Left kidney (tissue), 2 donors: ENCODE results near the gene DNAH8. TPM values are rescaled to one million over a fixed set of nuclear protein-coding genes. Genes with fewer than 3 reads are reported as not detected.

ENCODE experiments used
- DNase-seq: peaks from one replicate; pipeline ENCODE4 v3.0.0-alpha.2; 2013
- polyA plus RNA-seq: library from polyadenylated mRNA; unstranded; fragments of 120-200 nt; gene quantifications from one replicate; pipeline ENCODE4 v1.2.1, GENCODE V29; 2013; ENCODE audit not compliant: insufficient read length

DNAH8 gene
- polyA plus RNA-seq, 1 donor, result 0.90 TPM

- DNase-seq, result no peak
Observed at GRCh38 chr6:39018103-39018502, 303.0 kb downstream of the DNAH8 start.

GRCh38 chr6:39020136-39020535 lies 305.0 kb downstream of the DNAH8 start:
- DNase-seq, result no peak

- no peak for DNase-seq
Observed at GRCh38 chr6:39021041-39021440, 305.9 kb downstream of the DNAH8 start.

- no peak for DNase-seq
Observed at GRCh38 chr6:39021779-39022178, 306.7 kb downstream of the DNAH8 start.

GRCh38 chr6:39026175-39026574 lies 311.1 kb downstream of the DNAH8 start:
- no peak for DNase-seq

GRCh38 chr6:39029156-39030011 lies 314.3 kb downstream of the DNAH8 start:
- DNase-seq, result no peak

- no peak for DNase-seq
Observed at GRCh38 chr6:39035681-39036080, 320.6 kb downstream of the DNAH8 start.

GRCh38 chr6:39037082-39037508 lies 322.0 kb downstream of the DNAH8 start:
- DNase-seq, result no peak

- DNase-seq, result no peak
Observed at GRCh38 chr6:39037707-39038106, 322.6 kb downstream of the DNAH8 start.

- no peak for DNase-seq
Observed at GRCh38 chr6:39040080-39040673, 325.1 kb downstream of the DNAH8 start.

GRCh38 chr6:39041072-39041471 lies 326.0 kb downstream of the DNAH8 start:
- no peak for DNase-seq

- no peak for DNase-seq
Observed at GRCh38 chr6:39043776-39044175, 328.7 kb downstream of the DNAH8 start.

GRCh38 chr6:39044181-39044580 lies 329.1 kb downstream of the DNAH8 start:
- no peak for DNase-seq

GRCh38 chr6:39047434-39048327 lies 332.6 kb downstream of the DNAH8 start:
- DNase-seq, result no peak

GRCh38 chr6:39048481-39049399 lies 333.6 kb downstream of the DNAH8 start, which contains the start of gene GLP1R:
Gene GLP1R (plus strand): TSS chr6:39048781. CDS start chr6:39048841, 60 bp downstream.
- DNase-seq, result no peak

GRCh38 chr6:39049575-39050283 lies 334.6 kb downstream of the DNAH8 start:
- no peak for DNase-seq

- no peak for DNase-seq
Observed at GRCh38 chr6:39050453-39051112, 335.5 kb downstream of the DNAH8 start.

- DNase-seq, result no peak
Observed at GRCh38 chr6:39051399-39052122, 336.4 kb downstream of the DNAH8 start.

- no peak for DNase-seq
Observed at GRCh38 chr6:39053016-39053624, 338.0 kb downstream of the DNAH8 start.
